Inflammatory macrophage treated with lipopolysaccharide for 1 hour (primary cell): ENCODE data around the gene NCK2.

Experiments used
- DNase-seq, 2 donors: peaks; one replicate each; pipeline ENCODE4 v3.0.0-alpha.2; 2020 to 2022

NCK2 gene

DNA sequence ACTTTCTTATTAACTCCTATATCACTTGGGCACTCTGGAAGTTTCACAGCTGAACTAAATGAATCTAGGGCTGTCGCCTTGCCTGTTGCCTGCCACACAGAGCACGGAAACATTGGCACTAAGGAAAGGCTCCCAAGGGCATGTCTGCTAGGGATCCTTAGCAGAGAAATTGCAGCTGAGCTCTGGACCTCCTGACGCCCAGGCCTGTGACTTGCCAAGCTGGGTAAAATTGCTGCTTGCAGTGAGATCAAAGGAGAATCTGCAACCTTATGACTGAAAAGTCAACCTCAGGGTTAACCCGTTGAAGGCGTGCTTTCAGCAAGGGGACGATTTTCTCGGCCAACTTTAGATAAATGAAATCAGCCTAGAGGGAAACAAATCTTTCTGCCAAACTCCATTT is 189.8 kb downstream of the NCK2 start:
- no peak for DNase-seq

DNA sequence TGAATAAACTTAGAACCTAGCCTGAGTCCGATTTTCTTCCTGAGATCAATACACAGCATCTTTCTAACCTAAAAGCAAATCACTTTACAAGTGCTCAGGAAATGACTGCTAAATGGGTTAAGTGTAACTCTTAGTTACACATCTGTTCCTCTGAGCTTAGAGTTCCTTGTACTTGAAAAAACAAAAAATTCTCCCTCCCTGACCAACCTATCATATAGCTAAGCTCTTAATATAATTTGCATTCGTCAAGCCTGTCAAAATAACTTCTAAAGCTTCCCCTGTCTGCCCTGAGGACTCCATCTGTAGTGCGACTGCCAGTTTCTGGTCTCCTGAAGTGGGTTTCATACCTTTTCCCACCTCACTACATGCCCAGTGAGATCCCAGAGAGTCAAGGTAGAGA is 190.4 kb downstream of the NCK2 start:
- no peak for DNase-seq

DNA sequence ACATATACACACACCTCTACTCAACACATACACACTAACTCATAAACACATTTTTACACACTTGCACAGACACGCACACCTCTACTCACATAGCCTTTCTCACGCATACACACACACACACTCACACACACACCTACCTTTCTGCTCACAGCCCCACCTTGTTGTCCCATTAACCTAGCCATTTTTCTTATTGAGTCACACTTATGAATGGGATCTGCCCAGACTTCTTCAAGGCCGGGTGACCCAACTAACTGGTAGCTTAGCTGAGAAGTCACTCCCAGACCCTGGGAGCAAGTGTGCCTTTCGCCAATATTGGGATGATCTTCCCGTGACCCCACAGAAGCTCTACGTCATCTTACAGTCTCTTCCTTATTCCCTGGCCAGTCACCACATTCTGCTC is 192.2 kb downstream of the NCK2 start:
- DNase-seq: no peak

DNA sequence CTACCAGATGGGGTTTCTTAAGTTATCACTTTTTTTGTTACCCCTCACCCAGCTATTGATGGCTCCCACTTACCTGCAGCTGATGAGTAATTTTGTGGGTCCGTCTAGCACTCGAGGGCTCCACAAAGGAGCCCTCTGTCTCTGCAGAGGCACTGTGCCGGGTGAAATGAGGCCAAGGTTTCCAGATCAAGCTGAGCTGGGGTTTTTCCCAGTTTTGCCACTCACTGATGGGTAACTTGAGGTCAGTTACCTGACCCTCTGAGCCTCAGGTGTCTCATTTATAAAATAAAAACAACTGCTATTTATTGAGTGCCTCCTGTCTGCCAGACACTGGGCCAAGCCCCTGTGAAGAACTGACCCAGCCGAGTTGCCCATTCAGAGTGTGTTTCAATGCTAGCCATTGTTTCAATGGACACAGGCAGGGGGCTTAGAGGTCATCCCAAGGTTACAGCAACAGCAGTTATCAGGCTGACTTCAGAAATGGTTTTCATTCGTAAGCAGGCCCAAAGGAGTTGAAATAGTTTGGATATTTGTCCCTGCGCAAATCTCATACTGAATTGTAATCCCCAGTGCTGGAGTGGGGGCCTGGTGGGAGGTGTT is 192.9 kb downstream of the NCK2 start:
- no peak for DNase-seq
